NK-92 treated with Interleukin-12 subunit alpha and Interleukin-12 subunit beta, amount 100 ng/mL, for 24 hours (cell line): ENCODE measurements around the gene WWP2.
"Not testable (repeated sequence)": the region's sequence is repeated elsewhere in the genome, so short reads cannot be mapped to it uniquely, and the experiment has no call there.

Experiments
- DNase-seq: peaks from one replicate; lab custom pipeline; 2025; lab: John Stamatoyannopoulos, UW

WWP2 gene

GRCh38 chr16:69745959-69746358 lies 16.2 kb upstream of the WWP2 start:
- no peak for DNase-seq

GRCh38 chr16:69747115-69747514 lies 15.0 kb upstream of the WWP2 start:
- no peak for DNase-seq

GRCh38 chr16:69748694-69749345 lies 13.3 kb upstream of the WWP2 start:
- no peak for DNase-seq

- DNase-seq = no peak
Measured at GRCh38 chr16:69754143-69754468, 8.0 kb upstream of the WWP2 start.

GRCh38 chr16:69754469-69755310 lies 7.4 kb upstream of the WWP2 start, which contains the start of gene NOB1:
Gene NOB1 (minus strand): TSS chr16:69754926. CDS start chr16:69754910, 16 bp downstream.
- peak; percentile 92 for DNase-seq

- DNase-seq = no peak
Measured at GRCh38 chr16:69756705-69757104, 5.4 kb upstream of the WWP2 start.

- DNase-seq = not testable (repeated sequence)
Measured at GRCh38 chr16:69757375-69757774, 4.8 kb upstream of the WWP2 start.

- no peak for DNase-seq
Measured at GRCh38 chr16:69762814-69763598, 874 bp downstream of the WWP2 start.

GRCh38 chr16:69763599-69763942 lies 1.4 kb downstream of the WWP2 start:
- DNase-seq = no peak

GRCh38 chr16:69767459-69768229 lies 5.5 kb downstream of the WWP2 start:
- DNase-seq = no peak

GRCh38 chr16:69768666-69769065 lies 6.5 kb downstream of the WWP2 start:
- no peak for DNase-seq

GRCh38 chr16:69769404-69769803 lies 7.3 kb downstream of the WWP2 start:
- DNase-seq = no peak

GRCh38 chr16:69771651-69771967 lies 9.5 kb downstream of the WWP2 start:
- DNase-seq = no peak

- DNase-seq = no peak
Measured at GRCh38 chr16:69773260-69773947, 11.3 kb downstream of the WWP2 start.

- DNase-seq = no peak
Measured at GRCh38 chr16:69775563-69775962, 13.4 kb downstream of the WWP2 start.

- no peak for DNase-seq
Measured at GRCh38 chr16:69779724-69780123, 17.6 kb downstream of the WWP2 start.

GRCh38 chr16:69781118-69781517 lies 19.0 kb downstream of the WWP2 start:
- no peak for DNase-seq

GRCh38 chr16:69784586-69784985 lies 22.5 kb downstream of the WWP2 start:
- no peak for DNase-seq

- DNase-seq = no peak
Measured at GRCh38 chr16:69787883-69788282, 25.8 kb downstream of the WWP2 start.

- not testable (repeated sequence) for DNase-seq
Measured at GRCh38 chr16:69791391-69791847, 29.3 kb downstream of the WWP2 start.

- DNase-seq = no peak
Measured at GRCh38 chr16:69793526-69793925, 31.4 kb downstream of the WWP2 start.

- no peak for DNase-seq
Measured at GRCh38 chr16:69794486-69794885, 32.4 kb downstream of the WWP2 start.
